Activated CD8-positive, alpha-beta memory T cell treated with anti-CD3 and anti-CD28 coated beads, Interleukin-2, amount 50 U/mL, for 24 hours (primary cell): ENCODE results near the gene ATP5IF1.

Experiments used
- DNase-seq: peaks from one replicate; pipeline ENCODE4 v3.0.0-alpha.2; 2020; ENCODE audit errors: extremely low read depth

Gene ATP5IF1

DNA sequence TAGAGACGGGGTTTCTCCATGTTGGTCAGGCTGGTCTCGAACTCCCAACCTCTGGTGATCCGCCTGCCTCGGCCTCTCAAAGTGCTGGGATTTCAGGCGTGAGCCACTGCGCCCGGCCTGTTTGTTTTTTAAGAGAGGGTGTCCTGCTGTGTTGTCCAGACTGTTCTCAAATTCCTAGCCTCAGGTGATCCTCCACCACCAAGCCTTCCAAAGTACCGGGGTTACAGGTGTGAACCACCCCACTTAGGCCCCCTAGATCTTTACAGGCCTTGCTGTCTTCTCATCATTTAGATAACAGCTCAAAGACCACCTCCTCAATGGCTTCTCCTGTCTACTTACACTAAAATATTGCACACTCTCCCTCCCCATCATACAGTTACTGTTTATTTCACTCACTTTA, 29.7 kb downstream of the ATP5IF1 start:
- DNase-seq: no peak

GRCh38 chr1:28266920-28267322, 31.0 kb downstream of the ATP5IF1 start:
- DNase-seq: no peak

DNA sequence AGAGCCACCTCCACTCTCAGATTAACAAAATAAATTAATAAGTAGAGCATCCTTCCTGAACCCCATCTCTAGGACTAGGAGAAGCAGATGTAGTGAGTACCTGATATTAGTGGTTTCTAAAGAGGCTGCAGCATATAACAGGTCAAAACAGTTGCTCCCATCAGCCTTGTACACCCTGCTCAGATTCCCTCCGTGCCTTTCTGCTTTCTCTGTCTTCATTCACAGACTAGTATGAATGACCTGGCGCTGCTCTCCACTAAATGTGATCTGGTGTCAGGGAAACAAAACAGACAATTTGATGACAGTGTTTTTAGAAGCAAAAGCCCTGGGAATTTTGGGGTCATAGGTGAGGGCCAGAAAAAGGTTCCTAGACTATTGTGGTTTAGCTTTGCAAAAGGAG, 31.7 kb downstream of the ATP5IF1 start:
- no peak for DNase-seq

- DNase-seq: no peak
Observed at GRCh38 chr1:28269529-28269928, 33.6 kb downstream of the ATP5IF1 start.

GRCh38 chr1:28272215-28272852, 36.4 kb downstream of the ATP5IF1 start:
- no peak for DNase-seq

DNA sequence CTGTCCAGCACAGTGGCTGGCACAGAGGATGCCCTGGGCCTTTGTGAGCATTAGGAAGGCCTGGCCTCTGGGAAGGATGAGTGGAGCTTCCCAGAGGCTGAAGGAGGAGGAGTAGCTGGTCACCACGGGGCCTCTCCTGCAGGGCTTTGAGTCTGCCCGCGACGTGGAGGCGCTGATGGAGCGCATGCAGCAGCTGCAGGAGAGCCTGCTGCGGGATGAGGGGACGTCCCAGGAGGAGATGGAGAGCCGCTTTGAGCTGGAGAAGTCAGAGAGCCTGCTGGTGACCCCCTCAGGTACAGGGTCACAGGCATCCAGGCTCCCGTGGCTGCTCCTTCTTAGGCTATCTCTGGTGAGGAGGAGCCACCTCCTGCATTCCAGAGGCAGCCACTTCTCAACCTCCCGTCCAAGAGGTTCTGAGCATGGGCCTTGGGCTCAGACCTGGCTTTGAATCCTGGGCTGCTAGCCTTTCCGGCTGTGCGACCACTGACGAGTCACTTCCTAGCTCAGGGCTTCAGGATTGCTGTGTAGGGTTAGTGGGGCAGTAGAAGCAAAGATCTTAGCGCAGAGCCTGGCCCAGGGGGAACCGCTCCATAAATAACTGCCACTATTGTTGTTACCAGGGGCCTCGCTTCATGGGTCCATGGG, 37.4 kb downstream of the ATP5IF1 start:
- DNase-seq: no peak

DNA sequence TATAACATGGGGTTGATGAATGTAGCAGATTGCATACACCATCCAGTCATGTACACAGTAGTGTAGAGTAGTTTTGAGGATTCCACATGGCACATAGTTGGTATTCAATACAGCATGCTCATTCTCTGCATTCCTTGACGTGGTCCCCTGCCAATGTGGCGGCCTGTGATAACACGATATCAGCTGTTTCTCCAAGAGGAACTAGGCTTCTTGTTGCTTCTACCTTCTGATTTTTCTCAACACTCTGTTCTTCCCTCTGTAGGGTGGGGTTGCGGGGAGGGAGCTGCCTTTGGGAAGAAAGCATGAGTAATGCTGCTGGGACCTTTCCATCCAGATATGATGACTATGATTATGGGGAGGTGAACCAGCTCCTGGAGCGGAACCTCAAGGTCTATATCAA, 42.8 kb downstream of the ATP5IF1 start:
- no peak for DNase-seq

DNA sequence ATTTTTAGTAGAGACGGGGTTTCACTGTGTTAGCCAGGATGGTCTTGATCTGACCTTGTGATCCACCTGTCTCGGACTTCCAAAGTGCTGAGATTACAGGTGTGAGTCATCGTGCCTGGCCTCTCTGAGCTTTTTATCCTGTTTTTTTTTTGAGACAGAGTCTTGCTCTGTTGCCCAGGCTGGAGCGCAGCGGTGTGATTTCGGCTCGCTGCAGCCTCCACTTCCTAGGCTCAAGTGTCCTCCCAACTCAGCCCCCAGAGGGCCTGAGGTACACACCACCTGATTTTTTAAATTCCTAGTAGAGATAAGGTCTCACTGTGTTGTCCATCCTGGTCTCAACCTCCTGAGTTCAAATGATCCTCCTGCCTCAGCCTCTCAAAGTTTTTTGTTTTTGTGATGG, 43.8 kb downstream of the ATP5IF1 start:
- no peak for DNase-seq

- DNase-seq: no peak
Observed at GRCh38 chr1:28280501-28280900, 44.6 kb downstream of the ATP5IF1 start.

DNA sequence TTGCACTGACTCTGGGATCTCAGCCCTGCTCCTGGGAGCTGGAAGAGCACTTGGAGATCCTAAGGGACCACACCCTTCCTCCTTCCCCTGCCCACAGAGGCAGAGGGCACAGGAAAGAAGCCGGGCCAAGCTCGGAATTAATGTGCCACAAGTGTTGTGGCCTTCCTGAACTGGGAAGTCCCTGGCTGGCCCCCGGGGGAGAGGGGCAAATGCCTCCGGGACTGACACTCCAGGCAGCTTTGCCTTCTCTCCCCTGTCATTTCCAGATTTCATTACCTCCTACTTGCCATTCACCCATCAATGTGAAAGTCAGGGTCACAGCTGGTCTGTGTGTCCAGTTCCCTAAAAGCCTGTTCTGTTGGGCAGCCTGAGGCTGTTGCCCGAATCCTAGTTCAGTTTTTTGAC, 45.1 kb downstream of the ATP5IF1 start:
- DNase-seq: no peak

DNA sequence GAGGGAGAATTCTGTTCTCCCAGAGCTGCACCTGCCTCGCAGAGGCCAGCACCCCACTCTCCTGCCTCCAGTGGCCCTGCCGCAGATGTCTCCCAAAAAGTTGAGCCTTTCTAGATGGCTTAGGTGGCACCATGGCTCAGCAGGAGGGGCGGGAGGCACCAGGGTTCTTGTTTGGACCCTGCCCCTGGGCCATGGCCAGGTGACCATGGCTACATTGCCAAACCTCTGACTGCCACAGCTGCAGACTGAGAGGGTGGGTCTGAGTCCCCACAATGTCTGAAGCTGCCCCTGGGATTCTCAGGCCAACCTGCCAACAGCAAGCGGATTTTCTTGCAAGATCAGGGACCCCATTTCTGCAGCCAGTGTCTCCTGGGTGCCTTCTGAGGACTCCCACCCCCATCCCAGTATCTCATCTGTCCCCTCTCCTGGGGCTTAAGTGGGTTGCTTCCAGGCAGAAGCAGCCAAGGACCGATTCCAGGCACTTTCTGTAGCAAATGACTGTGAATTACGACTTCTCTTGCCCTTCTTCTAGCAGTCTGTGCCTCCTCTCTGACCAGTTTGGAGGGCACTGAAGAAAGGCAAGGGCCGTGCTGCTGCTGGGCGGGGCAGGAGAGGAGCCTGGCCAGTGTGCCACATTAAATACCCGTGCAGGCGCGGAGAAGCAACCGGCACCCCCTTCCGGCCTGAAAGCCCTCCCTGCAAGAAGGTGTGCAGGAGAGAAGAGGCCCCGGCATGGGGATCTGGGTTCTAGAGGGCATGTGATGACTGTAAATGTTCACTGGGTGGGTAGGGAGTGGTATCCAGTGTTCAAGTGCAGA, 45.9 kb downstream of the ATP5IF1 start:
- no peak for DNase-seq

DNA sequence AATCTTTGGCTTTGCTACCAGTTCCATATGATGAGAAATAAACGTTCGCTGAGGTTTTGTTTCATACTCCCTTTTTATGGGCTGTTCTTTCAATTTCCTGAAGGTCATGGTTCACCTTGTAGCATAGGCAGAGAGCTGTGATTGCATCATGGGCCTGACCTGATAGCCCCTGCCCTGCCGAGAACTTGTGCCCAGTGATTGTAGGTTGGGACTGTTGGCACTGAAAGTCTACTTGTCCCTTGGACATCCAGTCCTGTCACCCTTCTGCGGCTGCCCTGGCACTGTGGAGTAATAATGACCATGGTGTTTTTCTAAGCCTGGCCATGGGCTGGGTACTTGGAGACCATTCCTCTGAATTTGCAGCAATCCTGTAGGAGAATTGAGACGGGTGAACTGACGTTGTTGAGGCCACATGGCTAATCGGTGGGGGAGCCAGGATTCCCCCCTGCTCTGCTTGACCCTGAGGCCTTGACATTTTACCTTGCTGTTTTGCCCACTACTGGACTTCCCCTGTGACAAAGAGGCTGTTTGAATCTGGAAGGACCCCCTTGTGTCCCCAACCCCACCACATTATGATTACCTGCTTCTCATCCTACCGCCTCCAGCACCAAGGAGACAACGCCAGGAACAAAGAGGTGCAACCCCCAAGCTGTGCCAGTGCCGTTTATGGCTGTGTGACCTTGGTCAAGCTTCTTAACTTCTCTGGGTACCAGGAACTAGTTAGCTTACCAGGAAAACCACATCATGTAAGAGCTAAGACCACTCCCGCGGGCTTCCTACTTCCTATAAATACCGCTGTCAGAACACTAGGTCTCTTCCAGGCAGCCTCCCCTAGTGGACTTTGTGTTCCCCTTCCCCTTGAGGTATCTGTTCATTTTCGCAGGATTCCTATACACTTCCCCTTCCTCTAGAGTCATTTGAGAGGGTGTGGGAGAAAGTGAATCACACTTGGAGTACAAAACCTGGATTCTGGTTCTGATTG, 46.8 kb downstream of the ATP5IF1 start:
- no peak for DNase-seq

- DNase-seq: no peak
Observed at GRCh38 chr1:28286111-28286510, 50.2 kb downstream of the ATP5IF1 start.
